SU-DHL-6 (cell line): ENCODE data around the gene TAF1C.

ENCODE experiments used
- H2AFZ ChIP-seq: fragments of 200-600 bp; sonication (generic); 2 replicates; pipeline ENCODE4 v1.6.1; 2014; ENCODE audit warnings: low read depth, mild to moderate bottlenecking, moderate library complexity, mixed read lengths, antibody characterized with exemption, low read length; ENCODE audit not compliant: severe bottlenecking
- H3F3A ChIP-seq: fragments of 200-600 bp; shearing (Covaris generic); 2 replicates; pipeline ENCODE4 v1.6.0; 2016; ENCODE audit warnings: antibody characterized with exemption, mild to moderate bottlenecking; ENCODE audit not compliant: insufficient read depth
- H3K27ac ChIP-seq: fragments of 200-600 bp; sonication (generic); 2 replicates; pipeline ENCODE4 v1.5.1; 2016; ENCODE audit warnings: low read depth, mild to moderate bottlenecking, low read length, moderate library complexity, mixed read lengths
- H3K27me3 ChIP-seq: fragments of 200-600 bp; sonication (generic), shearing (Covaris generic); 2 replicates; pipeline ENCODE4 v1.6.0; 2014; ENCODE audit warnings: mild to moderate bottlenecking, low read length
- H3K36me3 ChIP-seq: fragments of 200-600 bp; sonication (generic); 2 replicates; pipeline ENCODE4 v1.6.1; 2014; ENCODE audit warnings: mild to moderate bottlenecking, low read length, mixed read lengths
- H3K4me2 ChIP-seq: fragments of 300-600, 200-600 bp; shearing (Covaris generic), sonication (generic); 2 replicates; pipeline ENCODE4 v1.6.0; 2014; ENCODE audit warnings: low read length, low read depth, mild to moderate bottlenecking; ENCODE audit not compliant: poor library complexity, severe bottlenecking
- H3K4me3 ChIP-seq: fragments of 200-600 bp; sonication (generic); 2 replicates; pipeline ENCODE4 v1.5.1; 2014; ENCODE audit warnings: antibody characterized with exemption, low read length, mild to moderate bottlenecking, mixed read lengths; ENCODE audit not compliant: insufficient read depth, poor library complexity, severe bottlenecking
- H3K79me2 ChIP-seq: fragments of 200-600 bp; sonication (generic); 2 replicates; pipeline ENCODE4 v1.6.1; 2014; ENCODE audit warnings: mild to moderate bottlenecking, low read length, moderate library complexity; ENCODE audit not compliant: insufficient read depth
- H3K9ac ChIP-seq: fragments of 200-600 bp; sonication (generic); 2 replicates; pipeline ENCODE4 v1.7.0; 2014; ENCODE audit warnings: mild to moderate bottlenecking, low read length
- H3K9me2 ChIP-seq: fragments of 200-600 bp; sonication (generic); replicated peaks from 2 replicates; pipeline ENCODE4 v1.6.1; 2014; ENCODE audit warnings: low read length; ENCODE audit not compliant: insufficient read depth
- H3K9me3 ChIP-seq: fragments of 200-600 bp; sonication (generic); 2 replicates; pipeline ENCODE4 v1.6.1; 2014; ENCODE audit warnings: low read length, mixed read lengths; ENCODE audit not compliant: insufficient read depth
- H4K20me1 ChIP-seq: fragments of 200-600 bp; sonication (generic); 2 replicates; pipeline ENCODE4 v1.6.1; 2014; ENCODE audit warnings: low read depth, mild to moderate bottlenecking, antibody characterized with exemption, low read length, moderate library complexity, mixed read lengths
- EZH2phosphoT487 ChIP-seq: fragments of 200-600 bp; sonication (generic), shearing (Covaris generic); conservative IDR thresholded peaks from 2 replicates; pipeline ENCODE4 v1.6.1; 2018; ENCODE audit warnings: mild to moderate bottlenecking, antibody characterized with exemption, low read length, moderate library complexity, mixed read lengths
- TF ChIP-seq, protein P1 (sequence below): fragments of 200-600 bp; sonication (generic); IDR thresholded peaks from one replicate; pipeline ENCODE4 v1.5.1; 2017; ENCODE audit warnings: antibody characterized with exemption, mild to moderate bottlenecking, low read length, moderate library complexity; ENCODE audit not compliant: insufficient read depth, poor library complexity, severe bottlenecking

TAF1C gene

DNA sequence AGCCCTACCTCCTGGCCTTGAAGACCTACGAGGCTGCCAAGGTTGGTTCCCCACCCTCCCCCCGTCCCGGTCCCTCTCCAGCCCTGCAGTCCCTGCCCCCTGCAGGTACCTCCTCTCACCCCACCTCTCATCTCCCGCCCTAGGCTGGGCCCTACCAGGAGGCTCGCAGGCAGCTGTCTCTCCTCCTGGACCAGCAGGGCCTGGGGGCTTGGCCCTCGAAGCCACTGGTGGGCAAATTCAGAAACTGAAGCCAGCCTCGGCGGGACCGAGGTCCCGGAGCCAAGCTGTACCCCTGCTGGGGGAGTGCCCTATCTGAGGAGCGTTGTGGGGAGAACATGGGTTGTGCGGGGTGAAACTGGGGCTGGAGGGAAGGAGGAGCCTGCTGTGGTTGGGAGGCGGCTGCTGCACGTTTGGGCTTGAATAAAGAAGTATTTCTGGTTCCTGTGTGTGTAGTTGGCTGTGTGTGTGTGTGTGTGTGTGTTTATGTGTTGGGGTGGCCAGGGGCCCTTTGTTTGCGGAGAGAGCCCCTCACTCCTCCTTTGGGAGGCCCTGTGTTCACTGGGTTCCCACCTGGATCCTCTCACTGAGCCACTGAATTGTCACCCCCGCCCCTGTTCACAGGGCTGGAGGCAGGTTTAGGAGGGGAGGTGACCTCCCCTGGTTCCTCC lies 10.0 kb upstream of the TAF1C start:
- Histone ChIP-seq H3K9me3 (no peaks in the 10 kb centered on the region), H3K9me2 (no peaks in the 10 kb centered on the region), H3K27ac (no peak overlapping the region), H4K20me1 (no peaks in the 10 kb centered on the region), H3K79me2 (no peaks in the 10 kb centered on the region), H3K36me3 (no peaks in the 10 kb centered on the region), H2AFZ (no peak overlapping the region), H3F3A (no peaks in the 10 kb centered on the region), H3K4me3 (no peak overlapping the region), H3K4me2 (no peak overlapping the region), H3K9ac (no peak overlapping the region), H3K27me3 (no peaks in the 10 kb centered on the region)
- TF ChIP-seq EZH2phosphoT487, result no peak
- TF ChIP-seq, protein P1, sequence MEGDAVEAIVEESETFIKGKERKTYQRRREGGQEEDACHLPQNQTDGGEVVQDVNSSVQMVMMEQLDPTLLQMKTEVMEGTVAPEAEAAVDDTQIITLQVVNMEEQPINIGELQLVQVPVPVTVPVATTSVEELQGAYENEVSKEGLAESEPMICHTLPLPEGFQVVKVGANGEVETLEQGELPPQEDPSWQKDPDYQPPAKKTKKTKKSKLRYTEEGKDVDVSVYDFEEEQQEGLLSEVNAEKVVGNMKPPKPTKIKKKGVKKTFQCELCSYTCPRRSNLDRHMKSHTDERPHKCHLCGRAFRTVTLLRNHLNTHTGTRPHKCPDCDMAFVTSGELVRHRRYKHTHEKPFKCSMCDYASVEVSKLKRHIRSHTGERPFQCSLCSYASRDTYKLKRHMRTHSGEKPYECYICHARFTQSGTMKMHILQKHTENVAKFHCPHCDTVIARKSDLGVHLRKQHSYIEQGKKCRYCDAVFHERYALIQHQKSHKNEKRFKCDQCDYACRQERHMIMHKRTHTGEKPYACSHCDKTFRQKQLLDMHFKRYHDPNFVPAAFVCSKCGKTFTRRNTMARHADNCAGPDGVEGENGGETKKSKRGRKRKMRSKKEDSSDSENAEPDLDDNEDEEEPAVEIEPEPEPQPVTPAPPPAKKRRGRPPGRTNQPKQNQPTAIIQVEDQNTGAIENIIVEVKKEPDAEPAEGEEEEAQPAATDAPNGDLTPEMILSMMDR, result no peak

DNA sequence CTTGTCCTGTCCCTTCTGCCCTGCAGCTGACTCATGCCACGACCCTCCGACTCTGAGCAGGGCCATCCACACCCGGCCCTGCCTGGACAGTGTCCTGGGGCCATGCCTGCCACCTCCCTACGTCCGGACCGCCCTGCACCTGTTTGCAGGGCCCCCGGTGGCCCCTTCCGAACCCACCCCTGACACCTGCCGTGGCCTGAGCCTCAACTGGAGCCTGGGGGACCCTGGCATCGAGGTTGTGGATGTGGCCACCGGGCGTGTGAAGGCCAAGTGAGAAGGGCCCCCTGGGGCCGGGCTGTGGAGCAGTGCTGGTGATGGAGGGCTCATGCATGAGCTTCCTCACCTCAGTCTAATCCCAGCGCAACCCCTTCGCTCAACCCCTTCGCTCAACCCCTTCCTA lies 9.2 kb upstream of the TAF1C start:
- H3K9me2 ChIP-seq, result no peaks in the 10 kb centered on the region
- H3K4me3 ChIP-seq, result no peak overlapping the region
- no peaks in the 10 kb centered on the region for H3F3A ChIP-seq
- H3K9ac ChIP-seq, result no peak overlapping the region
- H3K9me3 ChIP-seq, result no peaks in the 10 kb centered on the region
- H2AFZ ChIP-seq, result no peak overlapping the region
- H4K20me1 ChIP-seq, result no peaks in the 10 kb centered on the region
- H3K27me3 ChIP-seq, result no peaks in the 10 kb centered on the region
- no peak overlapping the region for H3K27ac ChIP-seq
- no peak overlapping the region for H3K4me2 ChIP-seq
- TF ChIP-seq, protein P1, result no peak
- TF ChIP-seq EZH2phosphoT487, result no peak
- no peaks in the 10 kb centered on the region for H3K79me2 ChIP-seq
- no peaks in the 10 kb centered on the region for H3K36me3 ChIP-seq

DNA sequence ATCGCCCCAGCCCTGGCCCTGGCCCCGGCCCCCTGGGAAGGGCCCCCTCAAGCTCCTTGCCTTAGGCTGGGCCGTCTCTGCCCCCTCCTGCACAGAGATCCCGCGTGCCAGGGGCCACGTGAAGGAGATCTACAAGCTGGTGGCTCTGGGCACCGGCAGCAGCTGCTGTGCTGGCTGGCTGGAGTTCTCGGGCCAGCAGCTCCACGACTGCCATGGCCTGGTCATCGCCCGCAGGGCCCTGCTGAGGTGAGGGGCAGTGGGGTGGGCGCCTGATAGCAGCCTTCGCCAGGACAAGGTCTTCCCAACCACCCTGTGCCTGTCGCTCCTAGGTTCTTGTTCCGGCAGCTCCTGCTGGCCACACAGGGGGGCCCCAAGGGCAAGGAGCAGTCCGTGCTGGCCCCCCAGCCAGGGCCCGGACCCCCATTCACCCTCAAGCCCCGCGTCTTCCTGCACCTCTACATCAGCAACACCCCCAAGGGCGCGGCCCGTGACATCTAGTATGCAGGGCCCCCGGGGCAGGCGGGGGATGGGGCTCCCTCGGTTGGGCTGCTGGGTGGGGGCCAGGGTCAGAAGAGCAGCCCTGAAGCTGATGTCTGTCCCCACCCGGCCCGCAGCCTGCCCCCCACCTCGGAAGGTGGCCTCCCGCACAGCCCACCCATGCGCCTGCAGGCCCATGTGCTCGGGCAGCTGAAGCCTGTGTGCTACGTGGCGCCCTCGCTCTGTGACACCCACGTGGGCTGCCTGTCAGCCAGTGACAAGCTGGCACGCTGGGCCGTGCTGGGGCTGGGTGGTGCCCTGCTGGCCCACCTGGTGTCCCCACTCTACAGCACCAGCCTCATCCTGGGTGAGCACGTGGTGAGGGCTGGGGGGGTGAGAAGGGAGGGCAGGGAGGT lies 8.6 kb upstream of the TAF1C start:
- no peaks in the 10 kb centered on the region for H3K79me2 ChIP-seq
- H3K27ac ChIP-seq, result no peak overlapping the region
- H3K9ac ChIP-seq, result no peak overlapping the region
- no peak overlapping the region for H2AFZ ChIP-seq
- no peaks in the 10 kb centered on the region for H3K27me3 ChIP-seq
- no peaks in the 10 kb centered on the region for H3K9me2 ChIP-seq
- H3F3A ChIP-seq, result no peaks in the 10 kb centered on the region
- no peaks in the 10 kb centered on the region for H3K9me3 ChIP-seq
- H4K20me1 ChIP-seq, result no peaks in the 10 kb centered on the region
- H3K4me3 ChIP-seq, result no peak overlapping the region
- H3K4me2 ChIP-seq, result no peak overlapping the region
- TF ChIP-seq EZH2phosphoT487, result no peak
- TF ChIP-seq, protein P1, result no peak
- no peaks in the 10 kb centered on the region for H3K36me3 ChIP-seq
